Memory B cell (primary cell): ENCODE measurements around the gene CFDP1.

ENCODE experiments used
- ATAC-seq: fragments of 150-1000 bp; cut with Tn5 transposase; 2 replicates; pipeline ENCODE4 v1.10.0; 2021; ENCODE audit warnings: low read depth, mild to moderate bottlenecking, moderate library complexity
- DNase-seq, 2 donors: peaks; one replicate each; pipeline ENCODE4 v3.0.0; 2022; ENCODE audit warnings: low spot score in 2 of 2
- H3K27ac Mint-ChIP-seq: one replicate; pipeline ENCODE4 v1.8.0; 2022; ENCODE audit warnings: mild to moderate bottlenecking, moderate library complexity, mixed read lengths
- H3K27me3 Mint-ChIP-seq: one replicate; pipeline ENCODE4 v1.8.0; 2022; ENCODE audit warnings: mixed read lengths
- H3K36me3 Mint-ChIP-seq: one replicate; pipeline ENCODE4 v1.8.0; 2022; ENCODE audit warnings: mild to moderate bottlenecking, mixed read lengths
- H3K4me1 Mint-ChIP-seq: one replicate; pipeline ENCODE4 v1.8.0; 2022; ENCODE audit warnings: mixed read lengths
- H3K4me3 Mint-ChIP-seq: one replicate; pipeline ENCODE4 v1.8.0; 2022; ENCODE audit warnings: mild to moderate bottlenecking, moderate library complexity, mixed read lengths
- H3K9me3 Mint-ChIP-seq: one replicate; pipeline ENCODE4 v1.8.0; 2022; ENCODE audit warnings: mixed read lengths

Gene CFDP1

DNA sequence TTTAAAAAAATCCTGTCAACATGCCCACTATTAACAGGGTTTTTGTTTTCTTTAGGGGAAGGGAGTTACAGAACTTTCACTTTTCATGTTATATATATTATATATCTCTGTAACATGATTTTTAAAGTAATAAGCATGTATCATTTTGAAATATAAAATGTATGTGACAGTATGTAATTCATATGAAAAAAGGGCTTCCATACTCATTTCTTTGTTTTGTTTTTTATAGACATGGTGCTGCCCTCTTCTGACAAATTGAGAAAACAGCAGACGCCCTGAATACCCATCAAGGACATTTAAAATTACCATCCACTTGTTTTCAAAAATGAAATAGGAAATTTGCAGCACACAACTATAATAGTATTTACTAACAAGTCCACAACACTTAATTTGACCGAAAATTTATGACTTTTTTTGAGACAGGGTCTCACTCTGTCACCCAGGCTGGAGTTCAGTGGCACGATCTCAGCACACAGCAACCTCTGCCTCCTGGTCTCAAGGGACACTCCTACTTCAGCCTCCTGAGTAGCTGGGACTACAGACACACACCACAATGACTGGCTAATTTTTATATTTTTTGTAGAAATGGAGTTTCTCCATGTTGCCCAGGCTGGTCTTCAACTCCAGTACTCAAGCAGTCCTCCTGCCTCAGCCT is 30.4 kb downstream of the CFDP1 start:
- Mint-ChIP-seq H3K4me3 (no peak overlapping the region), H3K9me3 (no peaks in the 10 kb centered on the region), H3K36me3 (peaks cover 12% of the 10 kb centered on the region), H3K27me3 (no peaks in the 10 kb centered on the region), H3K4me1 (no peaks in the 10 kb centered on the region), H3K27ac (no peak overlapping the region)
- ATAC-seq (no peak), DNase-seq (peak in 1 of 2 donors; percentile 6)

- Mint-ChIP-seq H3K27me3 (no peaks in the 10 kb centered on the region), H3K27ac (no peak overlapping the region), H3K4me3 (no peak overlapping the region), H3K36me3 (peaks cover 14% of the 10 kb centered on the region), H3K4me1 (no peaks in the 10 kb centered on the region), H3K9me3 (no peaks in the 10 kb centered on the region)
- no peak for ATAC-seq
- no peak for DNase-seq
Observed at GRCh38 chr16:75402159-75402820, 31.0 kb downstream of the CFDP1 start.

DNA sequence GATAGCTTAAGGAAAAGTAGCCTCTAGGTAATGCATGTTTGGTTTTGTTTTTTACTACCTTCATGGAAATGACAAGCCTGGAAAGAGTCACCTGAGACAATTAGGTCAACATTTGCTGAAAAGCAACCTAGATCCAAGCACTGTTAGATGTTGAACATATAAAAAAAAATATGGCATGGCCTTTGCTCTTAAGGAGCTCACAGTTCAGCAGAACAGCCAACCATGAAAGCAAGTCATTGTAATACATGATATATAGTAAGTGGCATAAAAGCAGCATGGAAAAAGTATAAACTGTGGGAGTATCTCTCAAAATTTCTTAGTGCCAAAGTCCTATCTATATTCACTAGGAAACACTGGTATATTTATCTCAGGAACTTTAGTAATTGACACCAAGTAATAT is 31.6 kb downstream of the CFDP1 start:
- no peak for DNase-seq
- Mint-ChIP-seq H3K4me3 (no peak overlapping the region), H3K36me3 (peaks cover 12% of the 10 kb centered on the region), H3K9me3 (no peaks in the 10 kb centered on the region), H3K27ac (no peak overlapping the region), H3K27me3 (no peaks in the 10 kb centered on the region), H3K4me1 (no peaks in the 10 kb centered on the region)
- no peak for ATAC-seq

- no peaks in the 10 kb centered on the region for H3K4me1 Mint-ChIP-seq
- DNase-seq (no peak), ATAC-seq (no peak)
- H3K4me3 Mint-ChIP-seq: no peak overlapping the region
- no peaks in the 10 kb centered on the region for H3K9me3 Mint-ChIP-seq
- no peak overlapping the region for H3K27ac Mint-ChIP-seq
- no peaks in the 10 kb centered on the region for H3K27me3 Mint-ChIP-seq
- peaks cover 18% of the 10 kb centered on the region for H3K36me3 Mint-ChIP-seq
Observed at GRCh38 chr16:75398333-75398732, 35.0 kb downstream of the CFDP1 start.

- H3K4me3 Mint-ChIP-seq: no peak overlapping the region
- H3K9me3 Mint-ChIP-seq: no peaks in the 10 kb centered on the region
- ATAC-seq (no peak), DNase-seq (no peak)
- H3K27me3 Mint-ChIP-seq: no peaks in the 10 kb centered on the region
- peaks cover 34% of the 10 kb centered on the region for H3K36me3 Mint-ChIP-seq
- no peak overlapping the region for H3K27ac Mint-ChIP-seq
- H3K4me1 Mint-ChIP-seq: no peaks in the 10 kb centered on the region
Observed at GRCh38 chr16:75394941-75395340, 38.4 kb downstream of the CFDP1 start.

GRCh38 chr16:75392906-75393305 is 40.4 kb downstream of the CFDP1 start:
- no peak for DNase-seq
- H3K4me3 Mint-ChIP-seq: no peak overlapping the region
- H3K9me3 Mint-ChIP-seq: no peaks in the 10 kb centered on the region
- no peaks in the 10 kb centered on the region for H3K27me3 Mint-ChIP-seq
- H3K27ac Mint-ChIP-seq: no peak overlapping the region
- ATAC-seq: no peak
- H3K4me1 Mint-ChIP-seq: no peaks in the 10 kb centered on the region
- peaks cover 32% of the 10 kb centered on the region for H3K36me3 Mint-ChIP-seq

GRCh38 chr16:75390926-75391653 is 42.2 kb downstream of the CFDP1 start:
- Mint-ChIP-seq H3K36me3 (peaks cover 33% of the 10 kb centered on the region), H3K4me1 (no peaks in the 10 kb centered on the region), H3K4me3 (no peak overlapping the region), H3K9me3 (no peaks in the 10 kb centered on the region), H3K27me3 (no peaks in the 10 kb centered on the region), H3K27ac (no peak overlapping the region)
- ATAC-seq (no peak), DNase-seq (no peak)

GRCh38 chr16:75389096-75389690 is 44.1 kb downstream of the CFDP1 start:
- DNase-seq (no peak), ATAC-seq (no peak)
- Mint-ChIP-seq H3K4me3 (no peak overlapping the region), H3K9me3 (no peaks in the 10 kb centered on the region), H3K27me3 (peaks cover 2% of the 10 kb centered on the region), H3K4me1 (no peaks in the 10 kb centered on the region), H3K36me3 (peaks cover 28% of the 10 kb centered on the region), H3K27ac (no peak overlapping the region)

- DNase-seq: no peak
- no peak for ATAC-seq
- H3K27ac Mint-ChIP-seq: no peak overlapping the region
- no peaks in the 10 kb centered on the region for H3K4me1 Mint-ChIP-seq
- peaks cover 24% of the 10 kb centered on the region for H3K36me3 Mint-ChIP-seq
- H3K9me3 Mint-ChIP-seq: no peaks in the 10 kb centered on the region
- peaks cover 5% of the 10 kb centered on the region for H3K27me3 Mint-ChIP-seq
- no peak overlapping the region for H3K4me3 Mint-ChIP-seq
Observed at GRCh38 chr16:75387951-75388350, 45.4 kb downstream of the CFDP1 start.

- Mint-ChIP-seq H3K27me3 (peaks cover 14% of the 10 kb centered on the region), H3K9me3 (no peaks in the 10 kb centered on the region), H3K36me3 (peaks cover 20% of the 10 kb centered on the region), H3K27ac (no peak overlapping the region), H3K4me3 (no peak overlapping the region), H3K4me1 (peaks cover 2% of the 10 kb centered on the region)
- peak; percentile 48 for ATAC-seq
- DNase-seq: peak in 1 of 2 donors; percentile 42
Observed at GRCh38 chr16:75385507-75386152, 47.7 kb downstream of the CFDP1 start.

- H3K36me3 Mint-ChIP-seq: peaks cover 18% of the 10 kb centered on the region
Observed at GRCh38 chr16:75383141-75383540, 50.2 kb downstream of the CFDP1 start.

DNA sequence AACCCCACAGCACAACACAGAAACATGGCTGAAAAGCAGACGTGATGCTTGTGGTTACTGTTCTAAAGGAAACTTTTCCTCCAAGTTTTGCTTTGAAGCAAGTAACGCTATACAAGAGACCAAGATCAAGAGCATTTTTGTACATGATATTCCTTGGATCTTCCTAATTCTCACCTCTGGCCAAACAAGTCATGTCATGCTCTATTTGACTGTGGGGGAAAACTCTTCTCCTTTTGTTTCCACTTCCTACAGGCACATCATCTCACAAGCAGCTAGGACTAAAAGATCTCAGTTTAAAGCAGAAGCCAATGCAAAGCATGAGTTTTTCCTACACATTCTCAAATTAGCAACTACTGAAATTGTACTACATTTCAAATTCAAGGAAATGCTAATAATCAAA is 50.7 kb downstream of the CFDP1 start:
- DNase-seq: no peak
- Mint-ChIP-seq H3K4me1 (peaks cover 18% of the 10 kb centered on the region), H3K4me3 (no peak overlapping the region), H3K27ac (no peak overlapping the region), H3K27me3 (peaks cover 28% of the 10 kb centered on the region), H3K36me3 (peaks cover 22% of the 10 kb centered on the region), H3K9me3 (no peaks in the 10 kb centered on the region)
- no peak for ATAC-seq

More at GRCh38 chr16:75383141-75383540, 50.2 kb downstream of the CFDP1 start:
- H3K4me1 Mint-ChIP-seq: peaks cover 14% of the 10 kb centered on the region
- ATAC-seq (no peak), DNase-seq (no peak)
- H3K27me3 Mint-ChIP-seq: peaks cover 23% of the 10 kb centered on the region
- H3K27ac Mint-ChIP-seq: no peak overlapping the region
- H3K9me3 Mint-ChIP-seq: no peaks in the 10 kb centered on the region
- no peak overlapping the region for H3K4me3 Mint-ChIP-seq

- peaks cover 18% of the 10 kb centered on the region for H3K4me1 Mint-ChIP-seq
- peaks cover 28% of the 10 kb centered on the region for H3K36me3 Mint-ChIP-seq
- ATAC-seq: no peak
- peaks cover 38% of the 10 kb centered on the region for H3K27me3 Mint-ChIP-seq
- H3K9me3 Mint-ChIP-seq: no peaks in the 10 kb centered on the region
- H3K27ac Mint-ChIP-seq: no peak overlapping the region
- no peak for DNase-seq
- H3K4me3 Mint-ChIP-seq: no peak overlapping the region
Observed at GRCh38 chr16:75380870-75381269, 52.4 kb downstream of the CFDP1 start.
